Naive thymus-derived CD4-positive, alpha-beta T cell (primary cell): Measurements from ENCODE around the gene SERPINA9. TPM values are rescaled to one million over a fixed set of nuclear protein-coding genes. Genes with fewer than 3 reads are reported as not detected.

ENCODE experiments used
- ATAC-seq: fragments of 150-1000 bp; cut with Tn5 transposase; 2 replicates; pipeline ENCODE4 v1.10.0; 2021; ENCODE audit warnings: mild to moderate bottlenecking, moderate library complexity
- CTCF ChIA-PET: fragments of 350-600 bp; sonication (Branson Sonifier 250); formaldehyde crosslinking; loops from one replicate; lab custom pipeline; 2021; ENCODE audit warnings: antibody characterized with exemption; lab: Charles Lee
- POLR2A ChIA-PET: fragments of 350-600 bp; sonication (Branson Sonifier 250); formaldehyde crosslinking; loops from one replicate; lab custom pipeline; 2021; ENCODE audit warnings: antibody characterized with exemption, inconsistent platforms; lab: Charles Lee
- DNase-seq, 9 donors: peaks; one replicate each; pipeline versions ENCODE4 v3.0.0 to v3.0.0-alpha.2; 2020 to 2022; ENCODE audit warnings: mixed read lengths in 1 of 9
- H3K27ac ChIP-seq: one replicate; pipeline ENCODE4 v1.7.0; 2013; ENCODE audit warnings: mild to moderate bottlenecking, low read depth, low read length, moderate library complexity
- H3K27me3 ChIP-seq, 2 donors: one replicate each; pipeline ENCODE4 v1.7.0; 2013; ENCODE audit warnings: low read length in 2 of 2, mild to moderate bottlenecking in 2 of 2, moderate library complexity in 2 of 2; ENCODE audit not compliant: control insufficient read depth in 2 of 2, insufficient read depth in 2 of 2
- H3K36me3 ChIP-seq, 3 experiments: 1 replicate in 2 of 3; 2 replicates in 1 of 3; pipeline ENCODE4 v1.7.0; 2013; ENCODE audit warnings: low read length in 3 of 3, mild to moderate bottlenecking in 3 of 3, moderate library complexity in 1 of 3; ENCODE audit not compliant: insufficient read depth in 3 of 3, control insufficient read depth in 2 of 3
- H3K4me1 ChIP-seq, 2 donors: one replicate each; pipeline ENCODE4 v1.7.0; 2013; ENCODE audit warnings: low read length in 2 of 2, mild to moderate bottlenecking in 2 of 2, moderate library complexity in 1 of 2; ENCODE audit not compliant: control insufficient read depth in 2 of 2, insufficient read depth in 2 of 2
- H3K4me3 ChIP-seq: 2 replicates; pipeline ENCODE4 v1.7.0; 2013; ENCODE audit warnings: mild to moderate bottlenecking, low read length
- H3K9me3 ChIP-seq, 3 experiments: 1 replicate in 2 of 3; 2 replicates in 1 of 3; pipeline ENCODE4 v1.7.0; 2013; ENCODE audit warnings: low read length in 3 of 3; ENCODE audit not compliant: control insufficient read depth in 2 of 3
- H3K27ac Mint-ChIP-seq, 9 donors: one replicate each; pipeline ENCODE4 v1.8.0; 2020 to 2022; ENCODE audit warnings: mixed read lengths in 9 of 9, mild to moderate bottlenecking in 8 of 9, moderate library complexity in 5 of 9, inconsistent platforms in 2 of 9
- H3K27me3 Mint-ChIP-seq, 5 donors: one replicate each; pipeline ENCODE4 v1.8.0; 2021 to 2022; ENCODE audit warnings: mixed read lengths in 5 of 5, mild to moderate bottlenecking in 1 of 5
- H3K36me3 Mint-ChIP-seq, 5 donors: one replicate each; pipeline ENCODE4 v1.8.0; 2020 to 2022; ENCODE audit warnings: mixed read lengths in 5 of 5, mild to moderate bottlenecking in 3 of 5, inconsistent platforms in 1 of 5
- H3K4me1 Mint-ChIP-seq, 7 donors: one replicate each; pipeline ENCODE4 v1.8.0; 2020 to 2022; ENCODE audit warnings: mixed read lengths in 7 of 7, mild to moderate bottlenecking in 3 of 7, inconsistent platforms in 1 of 7
- H3K4me3 Mint-ChIP-seq, 10 donors: one replicate each; pipeline ENCODE4 v1.8.0; 2020 to 2022; ENCODE audit warnings: mild to moderate bottlenecking in 10 of 10, mixed read lengths in 10 of 10, moderate library complexity in 6 of 10, inconsistent platforms in 2 of 10
- H3K9me3 Mint-ChIP-seq, 11 donors: one replicate each; pipeline ENCODE4 v1.8.0; 2020 to 2022; ENCODE audit warnings: mixed read lengths in 11 of 11, mild to moderate bottlenecking in 4 of 11, inconsistent platforms in 1 of 11, moderate library complexity in 1 of 11
- intact Hi-C, 2 donors: fragments of 100-400 bp; cut with micrococcal nuclease; formaldehyde crosslinking; loops; one replicate each; pipeline ENCODE4 v1.15.1; 2023
- polyA plus RNA-seq, 2 donors: library from polyadenylated mRNA; unstranded; fragments of 300-500 nt; fragmentation: Illumina TruSeq; gene quantifications; one replicate each; pipeline ENCODE4 v1.2.3, GENCODE V29; 2021
- total RNA-seq, 6 experiments: library from RNA in 5 of 6; stranded (reverse) in 5 of 6; gene quantifications; 1 replicate in 5 of 6; 2 replicates in 1 of 6; pipeline ENCODE4 v1.2.3 and lab custom pipeline; 2021 to 2026

The SERPINA9 gene
- total and polyA plus RNA-seq, 7 experiments from 2014 or later, result not detected

GRCh38 chr14:94450722-94451090 is 25.3 kb downstream of the SERPINA9 start:
- Mint-ChIP-seq H3K4me3 (no peak overlapping the region), H3K27ac (no peak overlapping the region), H3K27me3 (peaks cover 11 to 58% (median 34%) of the 10 kb centered on the region in 5 donors), H3K4me1 (no peaks in the 10 kb centered on the region), H3K36me3 (no peaks in the 10 kb centered on the region), H3K9me3 (peaks cover 0 to 11% (median 2%) of the 10 kb centered on the region in 11 donors)
- Histone ChIP-seq H3K36me3 (no peaks in the 10 kb centered on the region), H3K27me3 (peaks cover 0 to 4% of the 10 kb centered on the region in 2 donors), H3K4me1 (no peaks in the 10 kb centered on the region), H3K9me3 (no peaks in the 10 kb centered on the region), H3K4me3 (no peak overlapping the region), H3K27ac (no peak overlapping the region)
- DNase-seq (no peak), ATAC-seq (no peak)
- intact Hi-C loops, result no loop called here
- ChIA-PET CTCF (no interaction called here), POLR2A (no interaction called here)

DNA sequence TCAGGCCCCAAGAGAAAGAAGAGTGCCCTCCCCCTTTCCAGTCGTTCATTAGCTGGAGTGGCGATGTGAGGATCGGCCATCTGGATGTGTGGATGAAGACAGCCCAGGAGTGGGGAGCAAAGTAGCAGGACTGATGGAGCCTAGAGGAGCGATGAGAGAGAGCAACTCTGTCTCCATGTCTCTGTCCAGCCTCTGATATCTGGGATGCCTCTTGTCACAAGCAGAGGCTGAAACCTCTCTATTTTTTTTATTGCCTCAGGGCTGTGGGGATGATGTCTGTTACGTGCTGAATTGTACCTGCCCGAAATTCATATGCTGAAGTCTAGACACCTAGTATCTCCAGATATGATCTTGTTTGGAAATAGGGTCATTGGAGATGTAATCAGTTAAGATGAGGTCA is 26.1 kb downstream of the SERPINA9 start:
- Mint-ChIP-seq H3K4me1 (no peaks in the 10 kb centered on the region), H3K4me3 (no peak overlapping the region), H3K36me3 (no peaks in the 10 kb centered on the region), H3K27me3 (peaks cover 12 to 53% (median 31%) of the 10 kb centered on the region in 5 donors), H3K9me3 (peaks cover 0 to 11% (median 2%) of the 10 kb centered on the region in 11 donors), H3K27ac (no peak overlapping the region)
- DNase-seq, result no peak
- no peaks in the 10 kb centered on the region for H3K9me3 ChIP-seq
- H3K4me3 ChIP-seq, result no peak overlapping the region
- no peak overlapping the region for H3K27ac ChIP-seq
- ChIA-PET CTCF (no interaction called here), POLR2A (no interaction called here)
- no peak for ATAC-seq
- intact Hi-C loops, result no loop called here
- H3K4me1 ChIP-seq, result no peaks in the 10 kb centered on the region
- H3K36me3 ChIP-seq, result no peaks in the 10 kb centered on the region
- peaks cover 0 to 4% of the 10 kb centered on the region in 2 donors for H3K27me3 ChIP-seq

DNA sequence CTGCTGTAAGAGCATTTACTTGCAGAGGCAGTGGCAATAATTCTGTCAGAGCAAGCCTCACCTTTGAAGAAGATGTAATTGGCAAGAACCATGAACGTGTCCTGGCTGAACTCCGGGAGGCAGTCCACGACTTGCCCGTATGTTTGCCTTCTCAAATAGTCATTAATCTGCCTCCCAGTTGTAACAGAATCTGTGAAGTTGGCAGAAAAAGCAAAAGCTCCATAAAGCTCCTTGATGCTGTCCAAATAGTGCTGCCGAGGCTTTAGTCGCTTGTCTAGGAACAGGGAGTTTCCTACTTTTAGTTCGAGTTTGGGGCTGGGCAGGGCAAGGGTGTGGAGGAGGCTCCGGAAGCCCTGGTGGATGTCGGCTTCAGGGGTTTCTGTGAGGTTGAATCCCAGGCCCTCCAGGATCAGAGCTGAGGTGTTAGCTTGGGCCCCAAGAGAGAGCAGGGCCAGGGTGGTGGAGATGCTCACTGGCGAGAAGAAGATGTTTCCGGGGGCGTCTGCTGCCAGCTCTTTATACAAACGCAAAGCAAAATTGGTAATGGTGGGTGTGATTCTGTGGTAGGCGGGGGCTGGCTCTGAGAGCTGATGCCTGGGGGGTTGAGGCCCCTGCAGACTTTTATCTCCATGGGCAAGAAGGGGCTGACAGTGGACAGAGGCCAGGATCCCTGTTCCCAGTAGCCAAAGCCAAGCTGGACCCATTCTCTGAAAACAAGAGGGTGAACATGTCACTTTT is 27.8 kb downstream of the SERPINA9 start:
- H3K27ac ChIP-seq, result no peak overlapping the region
- Mint-ChIP-seq H3K4me3 (no peak overlapping the region), H3K36me3 (no peaks in the 10 kb centered on the region), H3K4me1 (no peaks in the 10 kb centered on the region), H3K27me3 (peaks cover 12 to 38% (median 26%) of the 10 kb centered on the region in 5 donors), H3K27ac (no peak overlapping the region), H3K9me3 (peaks cover 0 to 4% (median 0%) of the 10 kb centered on the region in 11 donors)
- H3K36me3 ChIP-seq, result no peaks in the 10 kb centered on the region
- H3K9me3 ChIP-seq, result no peaks in the 10 kb centered on the region
- H3K4me3 ChIP-seq, result no peak overlapping the region
- DNase-seq (no peak), ATAC-seq (no peak)
- ChIA-PET CTCF (no interaction called here), POLR2A (no interaction called here)
- H3K4me1 ChIP-seq, result no peaks in the 10 kb centered on the region
- peaks cover 0 to 4% of the 10 kb centered on the region in 2 donors for H3K27me3 ChIP-seq
- intact Hi-C loops, result no loop called here

GRCh38 chr14:94447206-94447605 is 28.8 kb downstream of the SERPINA9 start:
- POLR2A ChIA-PET, result interaction anchor here (0.6 kb wide), 1 partner anchor 1261 kb away, joined by 3 read pairs; no protein-coding TSS in a partner anchor
- no peaks in the 10 kb centered on the region for H3K36me3 Mint-ChIP-seq
- no peak overlapping the region for H3K4me3 Mint-ChIP-seq
- Histone ChIP-seq H3K27ac (no peak overlapping the region), H3K4me1 (no peaks in the 10 kb centered on the region), H3K36me3 (no peaks in the 10 kb centered on the region), H3K9me3 (no peaks in the 10 kb centered on the region), H3K4me3 (no peak overlapping the region), H3K27me3 (peaks cover 0 to 4% of the 10 kb centered on the region in 2 donors)
- ATAC-seq (no peak), DNase-seq (no peak)
- peaks cover 0 to 3% (median 0%) of the 10 kb centered on the region in 11 donors for H3K9me3 Mint-ChIP-seq
- intact Hi-C loops, result no loop called here
- CTCF ChIA-PET, result no interaction called here
- peaks cover 7 to 38% (median 25%) of the 10 kb centered on the region in 5 donors for H3K27me3 Mint-ChIP-seq
- no peaks in the 10 kb centered on the region for H3K4me1 Mint-ChIP-seq
- H3K27ac Mint-ChIP-seq, result no peak overlapping the region

GRCh38 chr14:94446126-94446525 is 29.9 kb downstream of the SERPINA9 start:
- Mint-ChIP-seq H3K4me3 (no peak overlapping the region), H3K36me3 (no peaks in the 10 kb centered on the region), H3K9me3 (peaks cover 0 to 9% (median 2%) of the 10 kb centered on the region in 11 donors), H3K4me1 (no peaks in the 10 kb centered on the region), H3K27me3 (peaks cover 4 to 49% (median 34%) of the 10 kb centered on the region in 5 donors), H3K27ac (no peak overlapping the region)
- no peak for ATAC-seq
- no peaks in the 10 kb centered on the region for H3K36me3 ChIP-seq
- POLR2A ChIA-PET, result no interaction called here
- no peak overlapping the region for H3K4me3 ChIP-seq
- no peaks in the 10 kb centered on the region for H3K9me3 ChIP-seq
- intact Hi-C loops, result no loop called here
- peaks cover 0 to 4% of the 10 kb centered on the region in 2 donors for H3K27me3 ChIP-seq
- CTCF ChIA-PET, result no interaction called here
- H3K4me1 ChIP-seq, result no peaks in the 10 kb centered on the region
- H3K27ac ChIP-seq, result no peak overlapping the region
- DNase-seq, result no peak

- H3K4me1 Mint-ChIP-seq, result no peaks in the 10 kb centered on the region
- Histone ChIP-seq H3K27me3 (peaks cover 0 to 4% of the 10 kb centered on the region in 2 donors), H3K9me3 (no peaks in the 10 kb centered on the region), H3K27ac (no peak overlapping the region), H3K4me1 (no peaks in the 10 kb centered on the region), H3K36me3 (no peaks in the 10 kb centered on the region), H3K4me3 (no peak overlapping the region)
- POLR2A ChIA-PET, result no interaction called here
- CTCF ChIA-PET, result no interaction called here
- DNase-seq (no peak), ATAC-seq (no peak)
- no peaks in the 10 kb centered on the region for H3K36me3 Mint-ChIP-seq
- no peak overlapping the region for H3K4me3 Mint-ChIP-seq
- intact Hi-C loops, result no loop called here
- H3K27me3 Mint-ChIP-seq, result peaks cover 2 to 49% (median 31%) of the 10 kb centered on the region in 5 donors
- H3K9me3 Mint-ChIP-seq, result peaks cover 0 to 10% (median 4%) of the 10 kb centered on the region in 11 donors
- H3K27ac Mint-ChIP-seq, result no peak overlapping the region
These were observed 31.0 kb downstream of the SERPINA9 start for GRCh38 chr14:94445003-94445402.
